Measurements from ENCODE around the gene ABCA10. TPM values are rescaled to one million over a fixed set of nuclear protein-coding genes. Genes with fewer than 3 reads are reported as not detected.

The ABCA10 gene
- total and polyA plus RNA-seq, 9 donors: 3.0 to 11.4 (median 7.5) TPM

DNA sequence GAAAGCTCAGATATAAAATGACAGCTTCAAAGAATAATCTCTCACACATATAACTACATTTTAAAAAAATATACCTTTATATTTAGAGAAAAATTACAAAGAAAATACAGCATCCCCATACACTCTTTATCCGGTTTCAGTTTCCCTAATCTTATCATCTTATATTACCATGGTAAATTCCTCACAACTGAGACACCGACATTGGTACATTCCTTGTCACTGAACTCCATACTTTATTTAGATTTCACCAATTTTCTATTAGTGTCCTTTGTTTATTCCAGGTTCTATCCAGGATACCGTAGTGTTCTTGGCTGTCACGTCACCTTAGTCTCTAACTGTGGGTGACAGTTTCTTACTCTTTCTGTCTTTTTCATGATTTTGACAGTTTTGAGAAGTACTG is 22.0 kb upstream of the ABCA10 start:
- WGBS (ENCODE audit: insufficient coverage): 83% methylated on average over 1 of the region's 4 CpGs
- Histone ChIP-seq H3K27me3 (ENCODE audit: control insufficient read depth, insufficient read depth, low read length) (no peaks in the 10 kb centered on the region), H3K9me3 (replicated peaks; ENCODE audit: control insufficient read depth, low read depth, low read length) (no peaks in the 10 kb centered on the region), H3K4me3 (ENCODE audit: low read length) (no peak overlapping the region), H3K36me3 (ENCODE audit: control insufficient read depth, insufficient read depth, low read length) (no peaks in the 10 kb centered on the region), H3K4me1 (ENCODE audit: control insufficient read depth, insufficient read depth, low read length) (no peaks in the 10 kb centered on the region), H3K27ac (ENCODE audit: low read length) (no peak overlapping the region)
- no peak for DNase-seq

DNA sequence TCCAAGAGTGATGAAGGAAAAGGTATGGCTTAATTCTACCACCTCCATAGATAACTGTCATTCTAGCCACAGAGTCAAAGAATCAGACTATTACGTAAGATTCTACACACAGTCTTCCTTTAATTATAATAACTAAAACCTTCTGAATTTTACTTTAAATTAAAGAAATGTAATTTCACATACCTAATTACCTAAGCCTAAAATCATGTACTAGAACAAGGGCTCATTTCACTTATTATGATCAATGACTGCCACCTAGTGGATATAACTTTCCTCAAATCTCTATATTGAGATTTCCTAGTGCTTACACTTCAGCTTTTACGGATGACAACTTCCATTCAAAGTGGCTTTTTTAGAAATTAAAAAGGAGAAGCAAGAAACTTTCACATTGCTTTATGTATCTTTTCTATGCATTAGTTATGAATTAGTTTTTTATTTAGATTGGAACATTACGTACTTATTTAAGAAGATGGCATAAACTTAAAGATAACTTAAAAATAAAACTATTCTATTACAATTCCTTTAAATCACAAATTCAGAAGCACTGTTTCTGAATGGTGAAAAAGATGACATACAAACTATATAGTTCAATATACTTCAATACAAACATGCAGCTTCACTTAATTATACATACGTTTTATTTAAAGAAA is 18.2 kb upstream of the ABCA10 start:
- Histone ChIP-seq H3K4me3 (ENCODE audit: low read length) (no peak overlapping the region), H3K9me3 (replicated peaks; ENCODE audit: control insufficient read depth, low read depth, low read length) (no peaks in the 10 kb centered on the region), H3K4me1 (ENCODE audit: control insufficient read depth, insufficient read depth, low read length) (no peaks in the 10 kb centered on the region), H3K27ac (ENCODE audit: low read length) (no peak overlapping the region), H3K36me3 (ENCODE audit: control insufficient read depth, insufficient read depth, low read length) (no peaks in the 10 kb centered on the region), H3K27me3 (ENCODE audit: control insufficient read depth, insufficient read depth, low read length) (no peaks in the 10 kb centered on the region)
- no CpG with 5 or more reads among the region's 4 CpGs for WGBS (ENCODE audit: insufficient coverage)
- DNase-seq: peak; percentile 80

DNA sequence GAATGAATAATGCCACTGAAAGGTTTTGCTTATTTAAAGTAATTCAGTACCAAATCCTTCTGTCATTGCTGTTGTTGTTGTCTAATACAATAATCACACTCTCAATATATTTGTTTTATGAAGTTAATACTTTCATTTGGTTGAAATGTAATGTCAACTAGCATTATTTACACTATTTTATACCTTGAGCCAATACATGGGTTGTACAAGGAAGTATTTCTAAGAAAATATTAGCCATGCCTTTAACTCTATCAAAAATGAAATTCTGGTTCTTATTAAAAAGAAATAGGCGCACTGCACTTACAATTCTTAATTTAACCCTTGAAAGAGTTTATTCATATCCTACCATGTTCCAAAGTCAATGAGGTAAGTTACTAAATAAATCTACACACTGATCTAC is 17.6 kb upstream of the ABCA10 start:
- no peak overlapping the region for H3K4me3 ChIP-seq (ENCODE audit: low read length)
- no peaks in the 10 kb centered on the region for H3K36me3 ChIP-seq (ENCODE audit: control insufficient read depth, insufficient read depth, low read length)
- H3K9me3 ChIP-seq (replicated peaks; ENCODE audit: control insufficient read depth, low read depth, low read length): no peaks in the 10 kb centered on the region
- H3K27ac ChIP-seq (ENCODE audit: low read length): no peak overlapping the region
- H3K27me3 ChIP-seq (ENCODE audit: control insufficient read depth, insufficient read depth, low read length): no peaks in the 10 kb centered on the region
- no peak for DNase-seq
- no peaks in the 10 kb centered on the region for H3K4me1 ChIP-seq (ENCODE audit: control insufficient read depth, insufficient read depth, low read length)
- no CpG with 5 or more reads among the region's 1 CpG for WGBS (ENCODE audit: insufficient coverage)

GRCh38 chr17:69245617-69246016 is 17.0 kb upstream of the ABCA10 start:
- H3K4me3 ChIP-seq (ENCODE audit: low read length): no peak overlapping the region
- no CpG with 5 or more reads among the region's 2 CpGs for WGBS (ENCODE audit: insufficient coverage)
- no peaks in the 10 kb centered on the region for H3K27me3 ChIP-seq (ENCODE audit: control insufficient read depth, insufficient read depth, low read length)
- H3K4me1 ChIP-seq (ENCODE audit: control insufficient read depth, insufficient read depth, low read length): no peaks in the 10 kb centered on the region
- DNase-seq: no peak
- H3K27ac ChIP-seq (ENCODE audit: low read length): peak overlapping the region; percentile 33
- H3K9me3 ChIP-seq (replicated peaks; ENCODE audit: control insufficient read depth, low read depth, low read length): no peaks in the 10 kb centered on the region
- H3K36me3 ChIP-seq (ENCODE audit: control insufficient read depth, insufficient read depth, low read length): no peaks in the 10 kb centered on the region

DNA sequence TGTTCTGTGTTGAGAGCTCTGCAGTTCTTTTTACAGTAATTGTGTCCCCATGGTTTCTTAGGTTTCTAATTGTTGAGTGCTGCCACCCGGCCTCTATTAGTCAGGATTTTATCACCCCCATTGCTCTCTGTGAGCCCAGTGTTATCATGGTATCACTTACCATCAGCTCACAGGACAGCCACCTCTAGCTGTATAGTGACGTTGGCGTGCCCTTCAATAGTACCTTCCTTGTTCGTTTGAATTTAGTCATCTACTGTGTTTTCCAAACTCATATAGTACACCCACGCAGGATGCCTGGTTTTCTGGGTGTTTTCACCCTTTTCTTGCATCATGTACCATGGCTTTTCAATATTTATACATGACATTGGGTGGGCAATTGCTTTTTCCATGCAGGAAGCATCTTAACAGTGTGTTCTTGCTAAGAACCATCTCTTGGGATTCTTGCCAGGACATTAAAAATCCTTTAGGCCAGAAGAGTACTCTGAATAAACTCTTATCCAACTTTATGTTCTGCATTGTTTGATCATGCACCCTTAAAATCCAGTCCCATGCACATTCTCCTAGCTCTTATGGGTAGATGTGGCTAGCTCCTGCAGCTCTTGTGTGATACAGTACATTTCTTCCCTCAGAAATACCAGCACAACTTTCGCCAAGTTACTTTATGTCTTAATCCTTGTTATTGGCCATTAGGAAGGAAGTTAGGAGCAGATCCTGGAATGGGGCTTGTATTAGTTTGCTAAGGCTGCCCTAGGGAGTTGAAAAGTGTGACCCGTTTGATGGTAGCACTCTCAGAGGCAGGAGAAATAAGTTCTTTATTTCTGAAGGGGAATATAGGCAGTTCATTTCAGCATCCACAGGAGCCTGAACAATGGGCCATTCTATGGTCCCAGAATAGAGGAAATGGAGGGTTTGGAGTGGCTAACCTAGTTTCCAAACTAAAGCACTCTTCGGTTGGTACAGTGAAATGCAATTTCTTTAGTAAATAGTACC is 11.3 kb upstream of the ABCA10 start:
- Histone ChIP-seq H3K9me3 (replicated peaks; ENCODE audit: control insufficient read depth, low read depth, low read length) (no peaks in the 10 kb centered on the region), H3K27ac (ENCODE audit: low read length) (no peak overlapping the region), H3K36me3 (ENCODE audit: control insufficient read depth, insufficient read depth, low read length) (no peaks in the 10 kb centered on the region), H3K4me1 (ENCODE audit: control insufficient read depth, insufficient read depth, low read length) (peaks cover 3% of the 10 kb centered on the region), H3K4me3 (ENCODE audit: low read length) (no peak overlapping the region), H3K27me3 (ENCODE audit: control insufficient read depth, insufficient read depth, low read length) (no peaks in the 10 kb centered on the region)
- 80% methylated on average over 6 of the region's 8 CpGs for WGBS (ENCODE audit: insufficient coverage)
- no peak for DNase-seq

DNA sequence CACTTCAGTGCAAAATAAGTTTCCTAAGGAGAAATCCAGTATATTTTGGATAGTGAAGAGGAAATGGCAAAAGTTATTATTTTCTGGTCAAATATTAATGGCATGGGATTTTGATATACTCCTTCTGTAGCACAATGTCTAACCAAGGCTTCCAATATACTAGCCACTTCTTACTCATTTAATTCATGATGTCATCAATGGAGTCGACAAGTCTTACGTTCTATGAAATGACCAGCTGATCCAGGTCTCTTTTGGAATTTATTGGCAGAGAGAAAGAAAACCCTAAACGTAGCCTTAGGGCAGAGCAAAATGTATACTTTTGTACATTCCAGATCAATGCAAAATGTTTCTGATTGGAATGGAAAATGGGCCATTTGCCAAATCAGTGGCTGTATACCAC is 8.3 kb upstream of the ABCA10 start:
- H3K4me3 ChIP-seq (ENCODE audit: low read length): no peak overlapping the region
- WGBS (ENCODE audit: insufficient coverage): no CpG with 5 or more reads among the region's 3 CpGs
- no peak overlapping the region for H3K27ac ChIP-seq (ENCODE audit: low read length)
- H3K27me3 ChIP-seq (ENCODE audit: control insufficient read depth, insufficient read depth, low read length): no peaks in the 10 kb centered on the region
- H3K9me3 ChIP-seq (replicated peaks; ENCODE audit: control insufficient read depth, low read depth, low read length): peaks cover 9% of the 10 kb centered on the region
- H3K36me3 ChIP-seq (ENCODE audit: control insufficient read depth, insufficient read depth, low read length): peaks cover 3% of the 10 kb centered on the region
- peaks cover 3% of the 10 kb centered on the region for H3K4me1 ChIP-seq (ENCODE audit: control insufficient read depth, insufficient read depth, low read length)
- DNase-seq: no peak

DNA sequence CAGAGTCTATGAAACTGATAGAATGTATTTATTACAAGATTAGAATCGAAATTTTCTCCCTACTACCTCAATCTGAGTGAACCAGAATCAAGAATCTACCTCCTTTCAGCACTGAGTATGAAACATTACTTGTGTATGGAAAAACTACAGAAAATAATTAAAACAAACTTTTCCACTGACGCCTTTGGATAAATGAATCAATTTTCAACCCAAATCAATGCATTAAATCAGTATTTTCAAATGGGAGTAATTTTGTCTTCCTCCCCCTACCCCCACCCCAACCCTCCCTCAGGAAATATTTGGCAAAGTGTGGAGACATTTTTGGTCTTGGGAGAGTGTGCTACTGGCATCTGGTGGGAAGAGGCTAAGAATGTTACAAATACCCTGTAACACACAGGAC is 7.8 kb upstream of the ABCA10 start:
- no peak overlapping the region for H3K4me3 ChIP-seq (ENCODE audit: low read length)
- H3K9me3 ChIP-seq (replicated peaks; ENCODE audit: control insufficient read depth, low read depth, low read length): peaks cover 9% of the 10 kb centered on the region
- H3K4me1 ChIP-seq (ENCODE audit: control insufficient read depth, insufficient read depth, low read length): peaks cover 3% of the 10 kb centered on the region
- H3K27ac ChIP-seq (ENCODE audit: low read length): no peak overlapping the region
- DNase-seq: no peak
- H3K27me3 ChIP-seq (ENCODE audit: control insufficient read depth, insufficient read depth, low read length): no peaks in the 10 kb centered on the region
- WGBS (ENCODE audit: insufficient coverage): no CpG with 5 or more reads among the region's 2 CpGs
- peaks cover 3% of the 10 kb centered on the region for H3K36me3 ChIP-seq (ENCODE audit: control insufficient read depth, insufficient read depth, low read length)

- Histone ChIP-seq H3K4me3 (ENCODE audit: low read length) (no peak overlapping the region), H3K36me3 (ENCODE audit: control insufficient read depth, insufficient read depth, low read length) (peaks cover 3% of the 10 kb centered on the region), H3K9me3 (replicated peaks; ENCODE audit: control insufficient read depth, low read depth, low read length) (peaks cover 9% of the 10 kb centered on the region), H3K27ac (ENCODE audit: low read length) (peak overlapping the region; percentile 37), H3K4me1 (ENCODE audit: control insufficient read depth, insufficient read depth, low read length) (peaks cover 3% of the 10 kb centered on the region), H3K27me3 (ENCODE audit: control insufficient read depth, insufficient read depth, low read length) (no peaks in the 10 kb centered on the region)
- 0% methylated on average over 1 of the region's 1 CpG for WGBS (ENCODE audit: insufficient coverage)
- DNase-seq: peak; percentile 91
Measured at GRCh38 chr17:69235338-69236058, 6.9 kb upstream of the ABCA10 start.

- H3K9me3 ChIP-seq (replicated peaks; ENCODE audit: control insufficient read depth, low read depth, low read length): peaks cover 9% of the 10 kb centered on the region
- H3K27me3 ChIP-seq (ENCODE audit: control insufficient read depth, insufficient read depth, low read length): no peaks in the 10 kb centered on the region
- H3K27ac ChIP-seq (ENCODE audit: low read length): no peak overlapping the region
- H3K4me3 ChIP-seq (ENCODE audit: low read length): no peak overlapping the region
- H3K4me1 ChIP-seq (ENCODE audit: control insufficient read depth, insufficient read depth, low read length): peaks cover 3% of the 10 kb centered on the region
- no peak for DNase-seq
- H3K36me3 ChIP-seq (ENCODE audit: control insufficient read depth, insufficient read depth, low read length): peaks cover 3% of the 10 kb centered on the region
Measured at GRCh38 chr17:69232650-69233049, 4.0 kb upstream of the ABCA10 start.

GRCh38 chr17:69231521-69231920 is 2.9 kb upstream of the ABCA10 start:
- Histone ChIP-seq H3K27me3 (ENCODE audit: control insufficient read depth, insufficient read depth, low read length) (no peaks in the 10 kb centered on the region), H3K36me3 (ENCODE audit: control insufficient read depth, insufficient read depth, low read length) (peaks cover 3% of the 10 kb centered on the region), H3K9me3 (replicated peaks; ENCODE audit: control insufficient read depth, low read depth, low read length) (peaks cover 9% of the 10 kb centered on the region), H3K4me1 (ENCODE audit: control insufficient read depth, insufficient read depth, low read length) (peaks cover 3% of the 10 kb centered on the region), H3K27ac (ENCODE audit: low read length) (no peak overlapping the region), H3K4me3 (ENCODE audit: low read length) (no peak overlapping the region)
- peak; percentile 75 for DNase-seq
- no CpG with 5 or more reads among the region's 1 CpG for WGBS (ENCODE audit: insufficient coverage)

Data from muscle of leg (tissue), 11 donors.